ENCODE results near the gene NEAT1. TPM values are rescaled to one million over a fixed set of nuclear protein-coding genes. Genes with fewer than 3 reads are reported as not detected.
"Not testable (repeated sequence)": the region's sequence is repeated elsewhere in the genome, so short reads cannot be mapped to it uniquely, and the experiment has no call there.

Gene NEAT1
- total RNA-seq, 1 donor = 818 TPM

DNA sequence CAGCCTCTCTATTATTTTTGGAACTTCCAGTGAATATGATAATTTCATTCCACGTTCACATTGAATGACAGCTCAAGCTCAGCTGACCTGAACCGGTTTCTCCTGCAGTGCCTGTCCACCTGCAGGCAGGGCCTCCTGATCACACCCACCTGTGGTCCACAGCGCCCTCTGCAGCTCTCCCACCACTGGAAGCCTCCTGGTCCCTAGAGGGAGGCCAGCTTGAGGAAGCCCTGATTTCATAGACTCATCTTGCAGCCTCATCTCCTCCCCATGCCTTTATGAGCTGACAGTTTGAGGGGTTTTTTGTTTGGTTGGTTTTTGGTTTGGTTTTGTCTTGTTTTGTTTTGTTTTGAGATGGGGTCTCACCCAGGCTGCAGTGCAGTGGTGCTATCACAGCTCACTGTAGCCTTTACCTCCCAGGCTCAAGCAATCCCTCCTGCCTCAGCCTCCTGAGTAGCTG is 46.3 kb downstream of the NEAT1 start:
- Histone ChIP-seq H3K4me2 (ENCODE audit: insufficient read depth, low read length) (no peak overlapping the region), H3K36me3 (ENCODE audit: insufficient read depth, low read length) (no peaks in the 10 kb centered on the region), H3K4me3 (ENCODE audit: insufficient read depth, low read length) (no peak overlapping the region), H3K4me1 (ENCODE audit: insufficient read depth, low read length) (peaks cover 16% of the 10 kb centered on the region), H3K27ac (ENCODE audit: low read depth, low read length) (no peak overlapping the region), H3K9me3 (ENCODE audit: low read depth, low read length) (no peaks in the 10 kb centered on the region), H3K79me2 (ENCODE audit: insufficient read depth, low read length) (peaks cover 25% of the 10 kb centered on the region), H4K20me1 (ENCODE audit: insufficient read depth, low read length) (no peaks in the 10 kb centered on the region), H3K27me3 (ENCODE audit: insufficient read depth, low read length) (no peaks in the 10 kb centered on the region), H2AFZ (ENCODE audit: low read length) (no peak overlapping the region)
- TF ChIP-seq, protein P1, sequence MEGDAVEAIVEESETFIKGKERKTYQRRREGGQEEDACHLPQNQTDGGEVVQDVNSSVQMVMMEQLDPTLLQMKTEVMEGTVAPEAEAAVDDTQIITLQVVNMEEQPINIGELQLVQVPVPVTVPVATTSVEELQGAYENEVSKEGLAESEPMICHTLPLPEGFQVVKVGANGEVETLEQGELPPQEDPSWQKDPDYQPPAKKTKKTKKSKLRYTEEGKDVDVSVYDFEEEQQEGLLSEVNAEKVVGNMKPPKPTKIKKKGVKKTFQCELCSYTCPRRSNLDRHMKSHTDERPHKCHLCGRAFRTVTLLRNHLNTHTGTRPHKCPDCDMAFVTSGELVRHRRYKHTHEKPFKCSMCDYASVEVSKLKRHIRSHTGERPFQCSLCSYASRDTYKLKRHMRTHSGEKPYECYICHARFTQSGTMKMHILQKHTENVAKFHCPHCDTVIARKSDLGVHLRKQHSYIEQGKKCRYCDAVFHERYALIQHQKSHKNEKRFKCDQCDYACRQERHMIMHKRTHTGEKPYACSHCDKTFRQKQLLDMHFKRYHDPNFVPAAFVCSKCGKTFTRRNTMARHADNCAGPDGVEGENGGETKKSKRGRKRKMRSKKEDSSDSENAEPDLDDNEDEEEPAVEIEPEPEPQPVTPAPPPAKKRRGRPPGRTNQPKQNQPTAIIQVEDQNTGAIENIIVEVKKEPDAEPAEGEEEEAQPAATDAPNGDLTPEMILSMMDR (IDR thresholded peaks at IDR 0.05; ENCODE audit: extremely low read depth, low read depth, low read length) = peak; percentile 46
- peak; percentile 81 for DNase-seq (ENCODE audit: insufficient read length, low spot score, missing footprints)

DNA sequence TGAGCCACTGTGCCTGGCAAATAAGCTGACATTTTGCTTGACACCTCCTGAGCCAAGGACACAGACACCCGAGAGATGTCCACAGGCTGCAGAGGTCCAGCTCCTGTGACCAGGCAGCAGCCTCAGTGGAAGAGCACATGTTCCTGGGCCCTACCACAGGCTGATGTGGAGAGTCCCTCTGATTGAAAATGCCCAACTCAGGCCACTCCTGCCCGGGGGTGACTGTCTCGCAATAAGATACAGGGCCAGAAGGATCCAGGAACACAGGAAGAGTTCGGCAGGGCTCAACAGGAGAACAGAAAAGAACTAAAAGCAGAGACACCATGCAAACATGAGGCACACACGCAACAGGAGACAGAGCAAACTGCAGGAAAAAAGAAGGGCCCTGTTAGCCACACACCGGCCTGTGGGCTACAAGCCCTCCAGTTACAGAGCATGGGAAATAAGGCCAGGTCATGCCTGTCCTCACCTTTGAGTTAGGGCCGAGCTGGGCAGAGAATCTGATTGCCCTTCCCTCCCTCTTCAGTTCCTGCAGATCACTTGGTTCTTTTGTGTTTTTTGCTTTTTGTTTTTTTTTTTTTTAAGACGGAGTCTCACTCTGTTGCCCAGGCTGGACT is 47.9 kb downstream of the NEAT1 start:
- peak; percentile 41 for DNase-seq (ENCODE audit: insufficient read length, low spot score, missing footprints)
- TF ChIP-seq, protein P1 (IDR thresholded peaks at IDR 0.05; ENCODE audit: extremely low read depth, low read depth, low read length) = no peak
- Histone ChIP-seq H3K27ac (ENCODE audit: low read depth, low read length) (peak overlapping the region; percentile 100), H3K4me3 (ENCODE audit: insufficient read depth, low read length) (no peak overlapping the region), H3K4me2 (ENCODE audit: insufficient read depth, low read length) (no peak overlapping the region), H3K4me1 (ENCODE audit: insufficient read depth, low read length) (peaks cover 16% of the 10 kb centered on the region), H2AFZ (ENCODE audit: low read length) (no peak overlapping the region), H3K79me2 (ENCODE audit: insufficient read depth, low read length) (peaks cover 38% of the 10 kb centered on the region), H3K27me3 (ENCODE audit: insufficient read depth, low read length) (no peaks in the 10 kb centered on the region), H3K36me3 (ENCODE audit: insufficient read depth, low read length) (no peaks in the 10 kb centered on the region), H3K9me3 (ENCODE audit: low read depth, low read length) (no peaks in the 10 kb centered on the region), H4K20me1 (ENCODE audit: insufficient read depth, low read length) (no peaks in the 10 kb centered on the region)

DNA sequence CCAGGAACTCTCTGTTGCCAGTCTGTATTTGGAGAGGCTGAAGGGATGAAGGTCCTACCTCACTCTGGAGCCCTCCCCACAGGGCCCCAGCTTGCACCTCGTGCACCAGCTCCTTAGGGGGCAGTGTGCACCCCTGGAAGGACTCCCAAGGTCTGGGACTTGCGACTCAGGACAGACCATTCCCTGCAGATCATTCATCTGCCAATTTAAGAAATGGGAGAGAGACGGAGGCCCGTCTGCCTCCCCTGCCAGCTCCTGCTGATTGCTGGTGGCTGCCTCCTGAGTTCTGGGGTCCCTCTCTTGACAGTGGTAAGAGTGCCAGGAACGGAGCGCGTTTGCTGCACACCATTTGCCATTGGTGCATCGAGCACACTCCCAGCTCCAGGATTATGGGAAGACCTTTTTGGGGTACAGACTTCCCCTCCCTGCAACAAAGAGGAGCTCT is 48.9 kb downstream of the NEAT1 start:
- H2AFZ ChIP-seq (ENCODE audit: low read length) = no peak overlapping the region
- H3K27me3 ChIP-seq (ENCODE audit: insufficient read depth, low read length) = no peaks in the 10 kb centered on the region
- H3K27ac ChIP-seq (ENCODE audit: low read depth, low read length) = peak overlapping the region; percentile 100
- H3K79me2 ChIP-seq (ENCODE audit: insufficient read depth, low read length) = peaks cover 47% of the 10 kb centered on the region
- TF ChIP-seq, protein P1 (IDR thresholded peaks at IDR 0.05; ENCODE audit: extremely low read depth, low read depth, low read length) = peak; percentile 63
- peak overlapping the region; percentile 61 for H3K4me3 ChIP-seq (ENCODE audit: insufficient read depth, low read length)
- peak overlapping the region; percentile 77 for H3K4me2 ChIP-seq (ENCODE audit: insufficient read depth, low read length)
- H4K20me1 ChIP-seq (ENCODE audit: insufficient read depth, low read length) = no peaks in the 10 kb centered on the region
- H3K4me1 ChIP-seq (ENCODE audit: insufficient read depth, low read length) = peaks cover 20% of the 10 kb centered on the region
- DNase-seq (ENCODE audit: insufficient read length, low spot score, missing footprints) = peak; percentile 83
- no peaks in the 10 kb centered on the region for H3K9me3 ChIP-seq (ENCODE audit: low read depth, low read length)
- no peaks in the 10 kb centered on the region for H3K36me3 ChIP-seq (ENCODE audit: insufficient read depth, low read length)

DNA sequence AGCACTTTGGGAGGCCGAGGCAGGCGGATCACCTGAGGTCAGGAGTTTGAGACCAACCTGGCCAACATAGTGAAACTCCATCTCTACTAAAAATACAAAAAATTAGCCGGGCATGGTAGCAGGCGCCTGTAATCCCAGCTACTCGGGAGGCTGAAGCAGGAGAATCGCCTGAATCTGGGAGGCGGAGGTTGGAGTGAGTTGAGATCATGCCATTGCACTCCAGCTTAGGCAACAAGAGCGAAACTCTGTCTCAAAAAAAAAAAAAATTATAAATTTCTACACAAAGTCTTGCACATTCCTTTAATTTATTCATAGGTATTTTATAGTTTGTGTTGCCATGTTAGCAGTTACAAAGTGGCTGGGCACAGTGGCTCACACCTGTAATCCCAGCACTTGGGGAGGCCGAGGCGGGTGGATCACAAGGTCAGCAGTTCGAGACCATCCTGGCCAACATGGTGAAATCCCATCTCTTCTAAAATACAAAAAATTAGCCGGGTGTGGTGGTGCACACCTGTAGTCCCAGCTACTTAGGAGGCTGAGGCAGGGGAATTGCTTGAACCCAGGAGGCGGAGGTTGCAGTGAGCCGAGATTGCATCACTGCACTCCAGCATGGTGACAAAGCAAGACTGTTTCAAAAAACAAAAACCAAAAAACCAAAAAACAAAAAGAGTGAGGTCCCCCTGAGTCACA is 50.1 kb downstream of the NEAT1 start:
- not testable (repeated sequence) for H3K4me3 ChIP-seq (ENCODE audit: insufficient read depth, low read length); DNase-seq (ENCODE audit: insufficient read length, low spot score, missing footprints); H3K9me3 ChIP-seq (ENCODE audit: low read depth, low read length); H3K27me3 ChIP-seq (ENCODE audit: insufficient read depth, low read length); H3K36me3 ChIP-seq (ENCODE audit: insufficient read depth, low read length); H4K20me1 ChIP-seq (ENCODE audit: insufficient read depth, low read length); H2AFZ ChIP-seq (ENCODE audit: low read length)
- H3K79me2 ChIP-seq (ENCODE audit: insufficient read depth, low read length) = peaks cover 60% of the 10 kb centered on the region
- H3K4me1 ChIP-seq (ENCODE audit: insufficient read depth, low read length) = peaks cover 27% of the 10 kb centered on the region
- H3K27ac ChIP-seq (ENCODE audit: low read depth, low read length) = peak overlapping the region; percentile 100
- H3K4me2 ChIP-seq (ENCODE audit: insufficient read depth, low read length) = peak overlapping the region; percentile 77
